Loucy (cell line): ENCODE results near the gene NIPBL.

Experiments used
- CTCF ChIP-seq: fragments of 200-600 bp; sonication (generic); conservative IDR thresholded peaks from 2 replicates; pipeline ENCODE4 v1.5.1; 2014; ENCODE audit warnings: mild to moderate bottlenecking, antibody characterized with exemption, low read length
- EZH2phosphoT487 ChIP-seq: fragments of 200-600 bp; IDR thresholded peaks from 2 replicates; pipeline ENCODE4 v1.6.1; 2018; ENCODE audit warnings: antibody characterized with exemption, mild to moderate bottlenecking, moderate library complexity, borderline replicate concordance

- TF ChIP-seq CTCF (no peak), EZH2phosphoT487 (no peak)
Measured at GRCh38 chr5:37005252-37005651, 128.7 kb downstream of the NIPBL start.
